Measurements from ENCODE around the gene CAV3. TPM values are rescaled to one million over a fixed set of nuclear protein-coding genes. Genes with fewer than 3 reads are reported as not detected.

Gene CAV3
- total RNA-seq, 1 donor from 2014 or later: not detected

DNA sequence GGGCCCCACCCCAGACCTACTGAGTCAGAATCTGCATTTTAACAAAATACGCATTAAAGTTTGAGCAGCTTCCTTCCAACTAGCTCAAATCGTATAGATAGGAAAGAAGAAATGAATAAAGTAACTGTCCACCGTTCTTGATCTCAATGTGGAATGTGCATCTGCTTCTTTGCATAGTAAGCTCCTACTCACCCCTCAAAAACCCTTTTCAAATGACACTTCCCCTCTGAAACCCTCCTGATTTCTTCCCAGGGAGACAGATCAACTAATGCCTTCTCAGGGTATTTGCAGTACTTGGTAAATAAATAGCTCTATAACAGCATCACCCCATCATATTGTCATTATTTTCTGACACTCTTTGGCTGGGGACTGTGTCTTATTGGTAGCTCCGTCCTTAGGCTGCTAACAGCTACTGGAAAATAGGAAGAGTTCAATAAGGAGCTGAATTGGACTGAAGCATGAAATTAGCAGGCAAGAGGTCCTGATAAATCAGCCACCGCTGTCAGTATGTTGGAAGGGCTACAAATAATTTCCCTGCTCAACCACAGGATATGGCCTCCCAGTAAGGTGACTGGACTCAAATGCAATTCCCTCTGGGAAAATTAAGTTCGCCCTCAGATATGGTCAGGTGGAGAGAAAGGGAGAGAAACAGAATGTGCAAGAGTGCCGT lies 25.6 kb downstream of the CAV3 start:
- DNase-seq (ENCODE audit: low spot score in 2 of 2) (no peak), FAIRE-seq (no peak)

- DNase-seq (ENCODE audit: low spot score in 2 of 2) (no peak), FAIRE-seq (no peak)
Measured at GRCh38 chr3:8760091-8760490, 26.5 kb downstream of the CAV3 start.

DNA sequence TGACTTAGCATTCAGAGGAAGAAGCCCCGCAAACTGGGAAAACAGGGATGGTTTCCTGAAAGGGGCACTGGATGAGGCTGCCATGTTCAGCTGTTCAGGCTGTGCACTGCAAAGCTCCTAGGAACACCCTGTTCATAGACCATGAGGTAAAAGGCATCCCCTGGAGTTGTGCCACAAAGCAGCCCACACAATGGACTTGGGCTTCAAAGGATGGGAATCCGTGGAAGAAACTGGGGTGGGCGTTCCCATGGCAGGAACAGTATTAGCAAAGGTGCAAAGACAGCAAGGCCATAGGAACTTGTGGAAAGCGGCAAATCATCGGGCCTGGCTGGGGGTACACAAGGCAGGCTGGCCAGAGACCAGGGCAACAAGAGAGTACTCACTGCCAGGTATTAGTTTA lies 26.9 kb downstream of the CAV3 start:
- DNase-seq (ENCODE audit: low spot score in 2 of 2) (no peak), FAIRE-seq (no peak)

DNA sequence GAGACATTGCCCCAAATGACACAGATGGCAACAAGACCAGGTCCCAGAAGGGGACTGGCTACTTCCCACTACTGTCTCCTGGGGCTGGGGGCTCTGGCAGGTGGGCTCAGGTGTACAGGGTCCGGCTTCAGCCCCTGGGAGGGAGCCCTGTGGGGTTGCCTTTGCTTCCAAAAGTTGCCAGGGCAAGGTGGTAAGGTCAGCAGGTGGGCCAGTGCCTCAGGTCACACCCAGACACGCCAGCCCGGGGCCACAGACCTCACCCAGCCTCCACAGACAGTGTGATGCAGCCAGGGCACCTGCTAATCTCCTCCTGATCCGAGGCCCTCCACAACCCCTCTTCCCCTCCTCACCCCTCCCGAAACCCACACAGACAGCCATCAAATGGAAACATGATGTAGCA lies 28.3 kb downstream of the CAV3 start:
- FAIRE-seq (no peak), DNase-seq (ENCODE audit: low spot score in 2 of 2) (no peak)

- FAIRE-seq (no peak), DNase-seq (ENCODE audit: low spot score in 2 of 2) (no peak)
Measured at GRCh38 chr3:8762607-8763377, 29.2 kb downstream of the CAV3 start.

- DNase-seq (ENCODE audit: low spot score in 2 of 2) (no peak), FAIRE-seq (no peak)
Measured at GRCh38 chr3:8764528-8764927, 30.9 kb downstream of the CAV3 start.

DNA sequence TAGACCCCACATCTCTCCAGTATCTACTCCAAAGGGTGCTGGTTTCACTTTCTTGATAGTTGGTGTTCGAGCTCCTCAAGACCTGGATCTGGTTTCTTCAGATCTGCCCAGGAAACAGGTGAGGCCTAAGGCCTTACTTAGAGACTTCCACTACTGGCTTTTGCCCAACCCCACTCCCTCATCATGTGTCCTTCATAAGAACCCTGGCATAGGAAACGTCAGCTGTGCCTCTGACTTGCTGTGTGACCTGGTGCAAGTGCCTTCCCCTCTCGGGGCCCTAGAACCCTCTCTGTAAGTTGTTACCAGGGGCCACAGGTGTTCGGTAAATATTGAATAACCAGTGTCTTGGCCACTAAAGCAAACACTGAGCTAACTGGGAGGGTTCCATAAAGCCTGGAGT lies 31.9 kb downstream of the CAV3 start:
- no peak for DNase-seq (ENCODE audit: low spot score in 2 of 2)
- FAIRE-seq: no peak

DNA sequence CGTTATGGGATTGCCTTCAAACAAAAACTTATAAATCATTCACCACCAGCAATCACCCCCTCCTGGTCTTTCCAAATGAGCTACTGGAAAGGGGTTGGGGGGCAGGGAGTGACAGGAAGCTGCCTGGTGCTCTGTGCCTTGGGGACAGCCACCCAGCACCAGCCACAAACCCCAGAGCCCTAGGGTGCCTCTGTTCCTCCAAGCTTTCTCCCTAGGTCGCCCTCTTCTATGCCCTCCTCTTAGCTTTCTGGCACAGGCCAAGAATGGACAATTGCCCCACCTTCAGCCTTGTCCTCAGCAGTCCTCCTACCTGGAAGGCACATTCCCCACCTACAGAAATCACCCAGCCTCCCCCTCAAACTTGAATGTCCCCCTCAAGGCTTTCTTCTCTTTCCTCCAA lies 32.5 kb downstream of the CAV3 start:
- FAIRE-seq (no peak), DNase-seq (ENCODE audit: low spot score in 2 of 2) (no peak)

GRCh38 chr3:8767256-8767666 lies 33.7 kb downstream of the CAV3 start:
- no peak for DNase-seq (ENCODE audit: low spot score in 2 of 2)
- no peak for FAIRE-seq

DNA sequence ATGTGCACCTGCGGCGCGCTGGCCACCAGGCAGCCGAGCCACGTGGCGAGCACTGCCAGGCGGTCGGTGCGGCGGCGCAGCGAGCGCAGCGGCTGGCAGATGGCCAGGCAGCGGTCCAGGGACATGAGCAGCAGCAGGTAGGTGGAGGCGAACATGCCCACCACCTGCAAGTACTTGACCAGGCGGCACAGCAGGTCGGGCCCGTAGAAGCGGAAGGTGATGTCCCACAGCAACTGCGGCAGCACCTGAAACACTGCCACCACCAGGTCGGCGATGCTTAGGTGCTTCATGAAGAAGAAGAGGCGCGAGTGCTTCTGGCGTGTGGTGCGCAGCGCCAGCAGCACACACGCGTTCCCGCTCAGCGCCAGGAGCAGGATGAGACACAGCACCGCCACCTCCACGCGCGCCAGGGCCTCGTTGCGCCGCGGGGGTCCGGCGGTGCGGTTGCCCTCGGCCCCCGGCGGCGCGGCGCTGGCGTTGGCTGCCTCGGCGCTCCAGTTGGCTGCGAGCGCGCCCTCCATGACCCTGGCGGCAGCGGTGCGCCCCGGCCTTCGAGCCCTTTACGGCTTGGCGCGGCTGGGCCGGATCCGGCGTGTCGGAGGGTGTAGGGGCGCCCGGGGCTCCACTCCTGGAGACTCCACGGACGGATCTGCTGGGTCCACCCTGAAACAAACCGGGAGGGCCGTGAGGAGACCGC lies 34.2 kb downstream of the CAV3 start:
- DNase-seq (ENCODE audit: low spot score in 2 of 2) (no peak), FAIRE-seq (no peak)

DNA sequence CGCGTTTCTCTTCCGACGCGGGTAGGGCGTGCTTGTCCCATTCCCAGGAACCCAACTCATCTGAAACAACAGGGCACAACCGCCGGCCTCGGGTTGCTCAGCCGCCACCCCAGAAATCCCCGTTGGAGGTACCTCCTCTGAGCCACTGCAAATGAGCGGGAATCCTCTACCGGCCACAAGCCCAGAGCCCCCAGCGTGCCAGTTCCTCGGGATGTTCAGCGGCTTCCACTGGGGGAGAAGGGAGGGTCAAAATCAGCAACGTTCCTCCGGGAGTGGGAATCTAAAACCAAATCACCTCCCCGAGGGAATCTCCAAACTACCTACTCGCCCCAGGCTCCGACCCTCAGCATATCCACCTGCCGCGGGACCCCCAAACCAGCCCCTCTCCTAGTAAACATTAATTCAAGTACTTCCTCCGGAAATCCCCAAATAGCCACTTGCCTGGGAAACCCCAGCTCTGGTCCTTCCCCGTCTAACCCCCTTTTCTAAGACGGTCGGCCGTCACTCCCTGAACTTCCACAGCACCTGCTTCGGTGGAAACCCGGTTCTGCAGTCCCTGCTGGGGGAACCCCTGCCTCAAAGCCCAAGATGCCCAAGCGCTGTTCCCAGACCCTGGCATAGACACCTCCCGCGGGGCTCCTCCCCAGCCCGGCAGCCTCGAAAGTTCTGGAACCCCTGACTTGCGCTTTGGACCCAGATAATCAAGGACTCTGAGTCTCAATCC lies 34.9 kb downstream of the CAV3 start:
- DNase-seq (ENCODE audit: low spot score in 2 of 2) (no peak), FAIRE-seq (no peak)

DNA sequence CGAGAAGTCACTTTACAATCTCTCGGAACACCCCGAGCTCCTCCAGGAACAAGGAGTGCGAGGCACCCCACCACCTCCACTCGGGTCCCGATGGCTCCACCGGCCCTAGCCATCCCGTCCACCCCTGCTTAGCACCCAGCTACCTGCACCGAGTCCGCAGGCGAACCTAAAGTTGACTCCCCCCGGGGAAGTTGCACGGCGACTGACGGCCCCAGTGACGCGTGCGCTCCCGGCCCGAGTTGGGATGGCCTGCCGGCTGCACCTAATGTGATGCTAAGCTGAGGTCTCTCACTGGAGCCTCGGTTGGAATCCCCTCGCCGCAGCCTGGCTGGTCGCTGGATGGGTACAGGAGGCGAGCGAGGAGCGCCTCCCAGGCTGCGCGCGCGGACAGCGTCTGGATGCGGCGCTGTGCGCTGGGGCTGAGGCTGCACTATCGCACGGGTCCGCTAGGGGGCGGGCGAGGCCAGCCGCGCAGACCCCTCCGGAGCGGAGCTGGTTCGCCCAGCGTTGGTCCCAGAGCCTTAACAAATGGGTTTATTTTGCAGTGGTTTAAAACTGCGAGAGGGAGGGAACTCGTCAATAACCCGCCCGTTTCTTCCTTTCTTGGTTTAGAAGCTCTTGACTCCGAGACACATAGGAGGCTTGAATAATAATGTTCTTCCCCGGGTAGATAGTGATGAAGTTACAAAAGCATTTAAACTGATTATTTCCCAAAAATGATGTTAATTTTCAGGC lies 35.7 kb downstream of the CAV3 start, which contains the start of gene OXTR:
Gene OXTR, minus strand, starts transcription at position 526 of the 735 bp plus-strand sequence. CDS start 1,426 bp downstream, outside the sequence.
- FAIRE-seq (no peak), DNase-seq (ENCODE audit: low spot score in 2 of 2) (peak; percentile 83 to 88)

- no peak for FAIRE-seq
- DNase-seq (ENCODE audit: low spot score in 2 of 2): no peak
Measured at GRCh38 chr3:8773941-8774542, 40.4 kb downstream of the CAV3 start.

GRCh38 chr3:8775181-8775580 lies 41.6 kb downstream of the CAV3 start:
- DNase-seq (ENCODE audit: low spot score in 2 of 2): no peak
- FAIRE-seq: no peak

GRCh38 chr3:8775602-8776001 lies 42.0 kb downstream of the CAV3 start:
- FAIRE-seq (no peak), DNase-seq (ENCODE audit: low spot score in 2 of 2) (no peak)

- FAIRE-seq: no peak
- DNase-seq (ENCODE audit: low spot score in 2 of 2): no peak
Measured at GRCh38 chr3:8776406-8776805, 42.8 kb downstream of the CAV3 start.

DNA sequence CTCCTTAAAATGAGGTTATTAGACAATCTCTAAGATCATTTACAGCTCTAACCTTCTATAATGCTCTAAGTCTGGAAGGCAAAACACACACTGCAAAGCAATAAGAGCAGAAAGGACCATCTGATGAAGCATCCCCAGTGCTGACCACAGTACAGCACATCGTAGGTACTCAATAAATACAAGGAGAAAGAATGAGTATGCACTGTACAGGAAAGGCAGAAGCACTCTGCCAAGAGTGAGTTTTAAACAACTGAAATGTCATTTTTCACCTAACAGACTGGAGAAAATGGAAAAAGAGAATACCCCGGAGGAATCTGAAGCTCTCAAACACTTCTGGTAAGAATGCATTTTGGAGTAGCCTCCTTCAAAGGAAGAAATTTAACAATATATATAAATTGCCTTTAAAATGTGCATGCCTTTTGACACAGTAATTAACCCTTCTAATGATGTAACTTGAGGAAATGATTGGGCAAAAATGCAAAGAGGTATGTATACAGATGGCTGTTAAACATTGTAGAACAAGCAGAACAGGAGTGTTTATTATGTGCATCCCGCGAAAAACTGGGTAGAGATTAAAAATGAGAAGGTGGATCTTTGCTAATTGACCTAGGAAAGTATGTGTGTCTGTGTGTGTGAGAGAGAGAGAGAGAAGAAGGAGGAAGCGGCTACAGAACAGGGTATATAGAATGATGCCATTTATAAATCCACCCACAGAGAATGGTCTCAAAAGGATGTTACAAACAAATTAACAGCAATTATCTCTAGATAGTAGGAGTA lies 43.8 kb downstream of the CAV3 start:
- no peak for DNase-seq (ENCODE audit: low spot score in 2 of 2)

GRCh38 chr3:8777978-8778267 lies 44.3 kb downstream of the CAV3 start:
- no peak for FAIRE-seq
- no peak for DNase-seq (ENCODE audit: low spot score in 2 of 2)

More for the DNA sequence above, 43.8 kb downstream of the CAV3 start:
- FAIRE-seq: no peak

GRCh38 chr3:8778475-8778874 lies 44.9 kb downstream of the CAV3 start:
- no peak for FAIRE-seq
- no peak for DNase-seq (ENCODE audit: low spot score in 2 of 2)

All from frontal cortex (tissue), 4 donors.